DND-41 (cell line): ENCODE results near the gene OR2C3.

Source experiments
- ATAC-seq: fragments of 200-7000 bp; cut with Tn5 transposase; 3 replicates; pipeline ENCODE4 v1.9.1; 2021; ENCODE audit warnings: low read depth; ENCODE audit not compliant: insufficient read depth
- DNase-seq: peaks from one replicate; pipeline ENCODE4 v3.0.0-alpha.2; 2020
- H2AFZ ChIP-seq: 2 replicates; pipeline ENCODE4 v1.6.0; 2012; ENCODE audit warnings: low read depth, low read length
- H3K27ac ChIP-seq: 2 replicates; pipeline ENCODE4 v1.5.1; 2012; ENCODE audit warnings: low read length, inconsistent platforms
- H3K27me3 ChIP-seq: fragments of 200-600 bp; sonication (generic); 2 replicates; pipeline ENCODE4 v1.6.0; 2012; ENCODE audit warnings: low read length, mild to moderate bottlenecking, inconsistent platforms; ENCODE audit not compliant: insufficient read depth, poor library complexity
- H3K36me3 ChIP-seq: 2 replicates; pipeline ENCODE4 v1.5.1; 2012; ENCODE audit warnings: low read length, inconsistent platforms; ENCODE audit not compliant: insufficient read depth
- H3K4me1 ChIP-seq: 2 replicates; pipeline ENCODE4 v1.5.1; 2012; ENCODE audit warnings: mild to moderate bottlenecking, low read length; ENCODE audit not compliant: insufficient read depth
- H3K4me2 ChIP-seq: 2 replicates; pipeline ENCODE4 v1.6.0; 2012; ENCODE audit warnings: mild to moderate bottlenecking, moderate library complexity, low read length, inconsistent platforms; ENCODE audit not compliant: insufficient read depth
- H3K4me3 ChIP-seq, 2 experiments: fragments of 200-600 bp in 1 of 2; shearing (Covaris generic) in 1 of 2; 2 replicates each; pipeline ENCODE4 v1.5.1; 2012 to 2016; ENCODE audit warnings: inconsistent platforms in 2 of 2, low read length in 2 of 2, mild to moderate bottlenecking in 2 of 2, low read depth in 1 of 2, moderate library complexity in 1 of 2
- H3K79me2 ChIP-seq: 2 replicates; pipeline ENCODE4 v1.6.0; 2012; ENCODE audit warnings: low read length, inconsistent platforms; ENCODE audit not compliant: insufficient read depth
- H3K9ac ChIP-seq: 2 replicates; pipeline ENCODE4 v1.6.0; 2012; ENCODE audit warnings: low read depth, mild to moderate bottlenecking, inconsistent platforms, low read length, moderate library complexity
- H3K9me3 ChIP-seq: 2 replicates; pipeline ENCODE4 v1.5.1; 2012; ENCODE audit warnings: low read length, moderate library complexity, mild to moderate bottlenecking, inconsistent platforms; ENCODE audit not compliant: insufficient read depth, severe bottlenecking
- H4K20me1 ChIP-seq: 2 replicates; pipeline ENCODE4 v1.6.0; 2012; ENCODE audit warnings: low read length; ENCODE audit not compliant: insufficient read depth
- CTCF ChIP-seq: IDR thresholded peaks from 2 replicates; pipeline ENCODE4 v1.5.1; 2012; ENCODE audit warnings: borderline replicate concordance, low read length, moderate library complexity, mild to moderate bottlenecking; ENCODE audit not compliant: poor library complexity, severe bottlenecking; ENCODE audit errors: extremely low read depth
- EZH2 ChIP-seq: IDR thresholded peaks from 3 replicates; pipeline ENCODE4 v1.6.1; 2012; ENCODE audit warnings: borderline replicate concordance, low read depth, mild to moderate bottlenecking, moderate library complexity, low read length, inconsistent platforms; ENCODE audit not compliant: severe bottlenecking

The OR2C3 gene

GRCh38 chr1:247574664-247575063 lies 38.4 kb upstream of the OR2C3 start:
- TF ChIP-seq EZH2 = no peak
- Histone ChIP-seq H3K4me3 (no peak overlapping the region), H3K27ac (no peak overlapping the region), H3K4me1 (no peaks in the 10 kb centered on the region), H3K79me2 (no peaks in the 10 kb centered on the region), H3K36me3 (no peaks in the 10 kb centered on the region), H3K4me2 (no peak overlapping the region), H3K9me3 (no peaks in the 10 kb centered on the region), H2AFZ (no peak overlapping the region), H3K9ac (no peak overlapping the region), H4K20me1 (no peaks in the 10 kb centered on the region), H3K27me3 (no peaks in the 10 kb centered on the region)
- DNase-seq (no peak), ATAC-seq (no peak)

GRCh38 chr1:247574236-247574635 lies 38.0 kb upstream of the OR2C3 start:
- Histone ChIP-seq H3K9ac (no peak overlapping the region), H3K9me3 (no peaks in the 10 kb centered on the region), H3K27ac (no peak overlapping the region), H3K27me3 (no peaks in the 10 kb centered on the region), H3K4me1 (no peaks in the 10 kb centered on the region), H3K36me3 (no peaks in the 10 kb centered on the region), H4K20me1 (no peaks in the 10 kb centered on the region), H2AFZ (no peak overlapping the region), H3K4me2 (no peak overlapping the region), H3K79me2 (no peaks in the 10 kb centered on the region), H3K4me3 (no peak overlapping the region)
- no peak for ATAC-seq
- DNase-seq = no peak
- TF ChIP-seq CTCF (no peak), EZH2 (no peak)

GRCh38 chr1:247562198-247562597 lies 26.0 kb upstream of the OR2C3 start:
- Histone ChIP-seq H3K9ac (no peak overlapping the region), H2AFZ (no peak overlapping the region)
- TF ChIP-seq CTCF = no peak
- TF ChIP-seq EZH2 = no peak

DNA sequence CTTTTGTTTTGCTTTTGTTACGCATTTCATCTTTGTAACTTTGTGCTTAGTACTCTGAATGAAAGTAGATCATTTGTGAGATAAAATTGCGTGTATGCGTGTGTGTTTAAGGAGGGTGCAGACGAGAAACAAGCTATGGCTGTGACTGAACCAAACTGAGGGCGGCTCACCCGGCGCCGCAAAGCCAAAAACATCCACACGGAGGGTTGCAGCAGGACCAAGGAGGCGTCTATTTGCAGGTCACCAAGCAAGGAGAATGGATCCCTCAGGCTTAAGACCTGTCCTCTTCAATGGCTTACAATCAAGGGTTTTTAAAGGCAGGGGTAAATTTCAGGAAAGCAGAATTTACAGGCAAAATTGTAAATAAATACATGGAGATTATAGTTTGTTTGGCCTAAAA lies 25.5 kb upstream of the OR2C3 start:
- H3K36me3 ChIP-seq = no peaks in the 10 kb centered on the region
- H3K4me2 ChIP-seq = no peak overlapping the region
- H2AFZ ChIP-seq = no peak overlapping the region
- H3K4me1 ChIP-seq = no peaks in the 10 kb centered on the region
- H4K20me1 ChIP-seq = no peaks in the 10 kb centered on the region
- DNase-seq (no peak), ATAC-seq (no peak)
- no peak overlapping the region for H3K4me3 ChIP-seq
- H3K27me3 ChIP-seq = peaks cover 4% of the 10 kb centered on the region
- TF ChIP-seq EZH2 (no peak), CTCF (no peak)
- H3K27ac ChIP-seq = no peak overlapping the region
- H3K79me2 ChIP-seq = no peaks in the 10 kb centered on the region
- H3K9me3 ChIP-seq = no peaks in the 10 kb centered on the region
- H3K9ac ChIP-seq = no peak overlapping the region

More at GRCh38 chr1:247562198-247562597, 26.0 kb upstream of the OR2C3 start:
- peaks cover 4% of the 10 kb centered on the region for H3K27me3 ChIP-seq
- no peaks in the 10 kb centered on the region for H3K36me3 ChIP-seq
- no peaks in the 10 kb centered on the region for H4K20me1 ChIP-seq
- ATAC-seq = no peak
- H3K4me1 ChIP-seq = no peaks in the 10 kb centered on the region
- H3K27ac ChIP-seq = no peak overlapping the region
- no peaks in the 10 kb centered on the region for H3K79me2 ChIP-seq
- no peak overlapping the region for H3K4me3 ChIP-seq
- no peak for DNase-seq
- H3K9me3 ChIP-seq = no peaks in the 10 kb centered on the region
- no peak overlapping the region for H3K4me2 ChIP-seq
